ENCODE measurements around the gene PRX. TPM values are rescaled to one million over a fixed set of nuclear protein-coding genes. Genes with fewer than 3 reads are reported as not detected.

The PRX gene
- total and polyA plus RNA-seq, 8 donors: 1.4 to 3.7 (median 2.6) TPM

DNA sequence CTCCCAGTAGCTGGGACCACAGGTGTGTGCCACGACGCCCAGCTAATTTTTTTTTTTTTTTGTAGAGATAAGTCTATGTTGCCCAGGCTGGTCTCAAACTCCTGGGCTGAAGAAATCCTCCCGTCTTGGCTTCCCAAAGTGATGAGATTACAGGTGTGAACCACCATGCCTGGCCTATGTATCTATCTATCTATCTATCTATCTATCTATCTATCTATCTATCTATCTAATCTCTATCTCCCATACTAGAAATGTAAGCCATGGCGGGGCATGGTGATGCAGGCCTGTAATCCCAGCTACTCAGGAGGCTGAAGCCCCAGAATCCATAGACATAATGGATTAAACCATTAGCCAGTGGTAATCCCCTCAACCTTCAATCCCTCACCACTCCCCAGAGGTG is 37.5 kb upstream of the PRX start:
- no peaks in the 10 kb centered on the region for H3K36me3 ChIP-seq
- DNase-seq (no peak), ATAC-seq (no peak), FAIRE-seq (no peak)
- H3K4me3 ChIP-seq: no peak overlapping the region
- no peaks in the 10 kb centered on the region for H3K4me1 ChIP-seq
- H3K9me3 ChIP-seq: no peaks in the 10 kb centered on the region
- no peak overlapping the region for H3K27ac ChIP-seq
- intact Hi-C loops (cut with DNase I): no loop called here
- 66 to 81% methylated on average over 4 of the region's 4 CpGs for WGBS, 2 donors
- H3K27me3 ChIP-seq: no peaks in the 10 kb centered on the region
- TF ChIP-seq, protein P1, sequence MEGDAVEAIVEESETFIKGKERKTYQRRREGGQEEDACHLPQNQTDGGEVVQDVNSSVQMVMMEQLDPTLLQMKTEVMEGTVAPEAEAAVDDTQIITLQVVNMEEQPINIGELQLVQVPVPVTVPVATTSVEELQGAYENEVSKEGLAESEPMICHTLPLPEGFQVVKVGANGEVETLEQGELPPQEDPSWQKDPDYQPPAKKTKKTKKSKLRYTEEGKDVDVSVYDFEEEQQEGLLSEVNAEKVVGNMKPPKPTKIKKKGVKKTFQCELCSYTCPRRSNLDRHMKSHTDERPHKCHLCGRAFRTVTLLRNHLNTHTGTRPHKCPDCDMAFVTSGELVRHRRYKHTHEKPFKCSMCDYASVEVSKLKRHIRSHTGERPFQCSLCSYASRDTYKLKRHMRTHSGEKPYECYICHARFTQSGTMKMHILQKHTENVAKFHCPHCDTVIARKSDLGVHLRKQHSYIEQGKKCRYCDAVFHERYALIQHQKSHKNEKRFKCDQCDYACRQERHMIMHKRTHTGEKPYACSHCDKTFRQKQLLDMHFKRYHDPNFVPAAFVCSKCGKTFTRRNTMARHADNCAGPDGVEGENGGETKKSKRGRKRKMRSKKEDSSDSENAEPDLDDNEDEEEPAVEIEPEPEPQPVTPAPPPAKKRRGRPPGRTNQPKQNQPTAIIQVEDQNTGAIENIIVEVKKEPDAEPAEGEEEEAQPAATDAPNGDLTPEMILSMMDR (IDR thresholded peaks at IDR 0.05): no peak

DNA sequence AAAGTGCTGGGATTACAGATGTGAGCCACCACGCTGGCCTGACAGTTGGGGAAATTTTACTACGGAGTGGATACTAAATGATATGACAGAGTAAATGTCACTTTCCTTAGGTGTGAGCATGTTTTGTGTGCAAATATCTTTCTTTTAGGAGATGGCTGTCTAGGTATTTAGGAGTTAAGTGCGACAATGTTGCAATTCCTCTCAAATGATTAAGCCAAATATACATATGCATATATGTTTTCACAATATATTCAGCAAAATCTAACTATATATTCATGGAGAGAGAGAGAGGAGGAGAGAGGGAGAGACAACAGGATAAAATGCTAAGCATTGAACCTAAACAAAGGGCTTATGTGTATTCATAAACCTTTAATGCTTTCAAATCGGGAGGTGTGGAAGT is 36.3 kb upstream of the PRX start:
- FAIRE-seq (no peak), ATAC-seq (no peak), DNase-seq (no peak)
- H3K4me1 ChIP-seq: peaks cover 0 to 2% (median 0%) of the 10 kb centered on the region in 3 donors
- WGBS, 2 donors: 89 to 94% methylated on average over 4 of the region's 4 CpGs
- H3K27me3 ChIP-seq: no peaks in the 10 kb centered on the region
- no peaks in the 10 kb centered on the region for H3K36me3 ChIP-seq
- H3K4me3 ChIP-seq: no peak overlapping the region
- intact Hi-C loops (cut with DNase I): no loop called here
- H3K9me3 ChIP-seq: no peaks in the 10 kb centered on the region
- TF ChIP-seq, protein P1 (IDR thresholded peaks at IDR 0.05): no peak
- H3K27ac ChIP-seq: no peak overlapping the region

DNA sequence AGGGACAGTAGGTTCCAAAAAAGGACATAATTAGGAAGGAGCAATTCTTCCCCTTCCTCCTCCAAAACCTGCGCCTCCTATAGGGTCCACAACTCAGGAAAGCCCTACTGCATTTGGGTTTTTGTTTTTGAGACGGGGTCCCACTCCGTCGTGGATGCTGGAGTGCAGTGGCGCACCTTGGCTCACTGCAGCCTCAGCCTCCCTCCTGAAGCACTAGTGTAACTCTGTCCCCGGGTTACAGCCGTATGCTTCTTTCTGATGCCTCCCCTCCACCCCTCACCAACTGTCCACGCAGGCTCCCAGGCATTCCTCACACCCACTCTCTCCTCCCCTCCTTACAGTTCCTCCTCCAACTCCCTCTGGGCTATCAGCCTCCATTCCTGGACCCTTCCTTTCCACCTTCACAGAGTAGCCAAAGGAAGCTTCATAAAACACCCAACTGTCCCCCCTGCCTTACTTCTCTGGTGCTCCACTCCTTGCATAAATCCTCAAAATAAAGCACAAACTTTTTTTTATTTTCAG is 33.1 kb upstream of the PRX start:
- Histone ChIP-seq H3K27me3 (no peaks in the 10 kb centered on the region), H3K4me3 (no peak overlapping the region), H3K9me3 (no peaks in the 10 kb centered on the region), H3K27ac (no peak overlapping the region), H3K4me1 (peaks cover 0 to 11% (median 0%) of the 10 kb centered on the region in 3 donors), H3K36me3 (peaks cover 0 to 5% (median 5%) of the 10 kb centered on the region in 3 donors)
- ATAC-seq (no peak), FAIRE-seq (no peak), DNase-seq (no peak)
- 78 to 79% methylated on average over 8 of the region's 8 CpGs for WGBS, 2 donors
- TF ChIP-seq, protein P1 (IDR thresholded peaks at IDR 0.05): no peak
- intact Hi-C loops (cut with DNase I): no loop called here

DNA sequence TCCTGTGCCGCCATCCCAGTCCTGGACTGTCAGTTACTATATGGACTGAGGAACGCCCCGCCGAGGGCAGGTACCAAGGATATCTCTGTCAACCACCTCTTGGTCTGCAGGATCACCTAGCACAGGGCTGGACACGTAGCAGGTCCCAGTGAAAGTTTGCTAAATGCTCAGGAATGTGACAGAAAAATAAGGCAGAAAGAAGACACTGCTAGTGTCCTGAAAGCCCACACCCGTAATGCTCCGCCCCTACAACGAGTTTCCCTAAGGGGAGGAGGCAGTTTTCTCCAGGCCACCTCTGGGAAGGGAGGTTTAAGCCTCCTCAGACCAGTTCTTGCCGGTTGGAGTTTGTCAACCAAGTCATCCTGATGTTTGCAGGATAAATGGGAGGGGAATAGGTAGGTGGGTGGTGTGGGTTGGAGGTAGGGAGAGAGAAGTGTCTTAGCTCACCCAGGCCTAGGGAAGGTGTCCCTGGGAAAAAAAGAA is 32.6 kb upstream of the PRX start:
- WGBS, 2 donors: 57 to 65% methylated on average over 9 of the region's 9 CpGs

More for the DNA sequence above, 32.6 kb upstream of the PRX start:
- Histone ChIP-seq H3K27ac (no peak overlapping the region), H3K9me3 (no peaks in the 10 kb centered on the region), H3K4me3 (no peak overlapping the region), H3K27me3 (no peaks in the 10 kb centered on the region), H3K4me1 (peaks cover 0 to 11% (median 0%) of the 10 kb centered on the region in 3 donors), H3K36me3 (peaks cover 0 to 10% (median 5%) of the 10 kb centered on the region in 3 donors)
- DNase-seq (no peak), FAIRE-seq (no peak), ATAC-seq (no peak)
- TF ChIP-seq, protein P1 (IDR thresholded peaks at IDR 0.05): no peak
- intact Hi-C loops (cut with DNase I): no loop called here
